HEK293 (cell line): Measurements from ENCODE around the gene IGFBP7.

Source experiments
- GFI1B ChIP-seq: fragments of 450-650 bp; formaldehyde crosslinking; IDR thresholded peaks from 2 replicates; pipeline ENCODE4 v1.5.1; 2016; ENCODE audit warnings: missing biosample characterization, missing genetic modification characterization
- IKZF3 ChIP-seq: fragments of 450-650 bp; IDR thresholded peaks from 2 replicates; pipeline ENCODE4 v1.5.0; 2018; ENCODE audit warnings: missing biosample characterization, mild to moderate bottlenecking, missing genetic modification characterization, moderate library complexity
- KLF8 ChIP-seq: fragments of 450-650 bp; formaldehyde crosslinking; IDR thresholded peaks from 2 replicates; pipeline ENCODE4 v1.5.1; 2016; ENCODE audit warnings: missing biosample characterization, missing genetic modification characterization
- KLF9 ChIP-seq: fragments of 450-650 bp; formaldehyde crosslinking; IDR thresholded peaks from 2 replicates; pipeline ENCODE4 v1.5.1; 2016; ENCODE audit warnings: missing biosample characterization, missing genetic modification characterization, low read depth
- MEIS1 ChIP-seq: sonication (generic); formaldehyde crosslinking; IDR thresholded peaks from 2 replicates; pipeline ENCODE4 v1.8.1; 2022; ENCODE audit warnings: missing genetic modification reagents, mild to moderate bottlenecking, borderline replicate concordance
- MYNN ChIP-seq: fragments of 450-650 bp; formaldehyde crosslinking; IDR thresholded peaks from 2 replicates; pipeline ENCODE4 v1.5.1; 2016; ENCODE audit warnings: missing biosample characterization, missing genetic modification characterization, borderline replicate concordance
- OVOL3 ChIP-seq: fragments of 450-650 bp; formaldehyde crosslinking; IDR thresholded peaks from 2 replicates; pipeline ENCODE4 v1.5.1; 2016; ENCODE audit warnings: missing biosample characterization, missing genetic modification characterization
- RBAK ChIP-seq: fragments of 450-650 bp; formaldehyde crosslinking; IDR thresholded peaks from 2 replicates; pipeline ENCODE4 v1.5.1; 2016; ENCODE audit warnings: missing biosample characterization, missing genetic modification characterization
- SCRT1 ChIP-seq: fragments of 450-650 bp; formaldehyde crosslinking; IDR thresholded peaks from 2 replicates; pipeline ENCODE4 v1.5.1; 2016; ENCODE audit warnings: missing biosample characterization, missing genetic modification characterization, borderline replicate concordance
- SETDB1 ChIP-seq: IDR thresholded peaks from one replicate; pipeline ENCODE4 v1.6.1; 2017; ENCODE audit warnings: mild to moderate bottlenecking, low read length, moderate library complexity, mixed read lengths; ENCODE audit not compliant: insufficient read length
- SP2 ChIP-seq: fragments of 450-650 bp; formaldehyde crosslinking; IDR thresholded peaks from 2 replicates; pipeline ENCODE4 v1.5.1; 2016; ENCODE audit warnings: missing biosample characterization, missing genetic modification characterization
- ZBTB21 ChIP-seq: fragments of 450-650 bp; formaldehyde crosslinking; IDR thresholded peaks from 2 replicates; pipeline ENCODE4 v1.5.1; 2017; ENCODE audit warnings: missing biosample characterization, missing genetic modification characterization
- ZBTB8A ChIP-seq: fragments of 450-650 bp; formaldehyde crosslinking; IDR thresholded peaks from 2 replicates; pipeline ENCODE4 v1.5.1; 2016; ENCODE audit warnings: missing biosample characterization, missing genetic modification characterization
- ZNF138 ChIP-seq: fragments of 450-650 bp; formaldehyde crosslinking; IDR thresholded peaks from 2 replicates; pipeline ENCODE4 v1.5.1; 2016; ENCODE audit warnings: missing biosample characterization, missing genetic modification characterization, borderline replicate concordance
- ZNF146 ChIP-seq: fragments of 450-650 bp; formaldehyde crosslinking; IDR thresholded peaks from 2 replicates; pipeline ENCODE4 v1.5.1; 2016; ENCODE audit warnings: missing biosample characterization, missing genetic modification characterization
- ZNF157 ChIP-seq: fragments of 450-650 bp; formaldehyde crosslinking; IDR thresholded peaks from 2 replicates; pipeline ENCODE4 v1.5.1; 2016; ENCODE audit warnings: missing biosample characterization, missing genetic modification characterization
- ZNF174 ChIP-seq: fragments of 450-650 bp; formaldehyde crosslinking; IDR thresholded peaks from 2 replicates; pipeline ENCODE4 v1.5.0; 2017; ENCODE audit warnings: missing biosample characterization, mild to moderate bottlenecking, missing genetic modification characterization
- ZNF184 ChIP-seq: fragments of 450-650 bp; IDR thresholded peaks from 2 replicates; pipeline ENCODE4 v1.5.1; 2018; ENCODE audit warnings: missing biosample characterization, mild to moderate bottlenecking, missing genetic modification characterization
- ZNF214 ChIP-seq: fragments of 450-650 bp; formaldehyde crosslinking; IDR thresholded peaks from 2 replicates; pipeline ENCODE4 v1.5.1; 2017; ENCODE audit warnings: missing biosample characterization, mild to moderate bottlenecking, missing genetic modification characterization, borderline replicate concordance
- ZNF248 ChIP-seq: fragments of 450-650 bp; formaldehyde crosslinking; IDR thresholded peaks from 2 replicates; pipeline ENCODE4 v1.5.1; 2017; ENCODE audit warnings: missing biosample characterization, missing genetic modification characterization
- ZNF335 ChIP-seq: fragments of 450-650 bp; formaldehyde crosslinking; conservative IDR thresholded peaks from 2 replicates; pipeline ENCODE4 v1.5.1; 2016; ENCODE audit warnings: missing biosample characterization, missing genetic modification characterization
- ZNF341 ChIP-seq: fragments of 450-650 bp; formaldehyde crosslinking; IDR thresholded peaks from 2 replicates; pipeline ENCODE4; 2016; ENCODE audit warnings: low read depth, missing biosample characterization, missing genetic modification characterization
- ZNF423 ChIP-seq: fragments of 450-650 bp; formaldehyde crosslinking; IDR thresholded peaks from 2 replicates; pipeline ENCODE4 v1.5.1; 2016; ENCODE audit warnings: missing biosample characterization, missing genetic modification characterization
- ZNF530 ChIP-seq: fragments of 450-650 bp; formaldehyde crosslinking; IDR thresholded peaks from 2 replicates; pipeline ENCODE4 v1.5.1; 2016; ENCODE audit warnings: low read depth, missing biosample characterization, missing genetic modification characterization
- ZNF585B ChIP-seq: fragments of 450-650 bp; formaldehyde crosslinking; IDR thresholded peaks from 2 replicates; pipeline ENCODE4 v1.5.1; 2016; ENCODE audit warnings: missing biosample characterization, missing genetic modification characterization
- ZNF658 ChIP-seq: fragments of 450-650 bp; formaldehyde crosslinking; IDR thresholded peaks from 2 replicates; pipeline ENCODE4; 2016; ENCODE audit warnings: missing biosample characterization, missing genetic modification characterization
- ZNF747 ChIP-seq: fragments of 450-650 bp; formaldehyde crosslinking; IDR thresholded peaks from 2 replicates; pipeline ENCODE4 v1.5.1; 2016; ENCODE audit warnings: missing biosample characterization, missing genetic modification characterization
- ZNF76 ChIP-seq: fragments of 450-650 bp; formaldehyde crosslinking; IDR thresholded peaks from 2 replicates; pipeline ENCODE4; 2016; ENCODE audit warnings: low read depth, missing biosample characterization, missing genetic modification characterization, borderline replicate concordance
- ZNF776 ChIP-seq: fragments of 450-650 bp; formaldehyde crosslinking; IDR thresholded peaks from 2 replicates; pipeline ENCODE4 v1.5.0; 2017; ENCODE audit warnings: missing biosample characterization, missing genetic modification characterization, borderline replicate concordance
- ZNF785 ChIP-seq: fragments of 450-650 bp; formaldehyde crosslinking; IDR thresholded peaks from 2 replicates; pipeline ENCODE4 v1.5.1; 2016; ENCODE audit warnings: missing biosample characterization, missing genetic modification characterization
- ZNF830 ChIP-seq: fragments of 450-650 bp; IDR thresholded peaks from 2 replicates; pipeline ENCODE4 v1.5.0; 2018; ENCODE audit warnings: missing biosample characterization, missing genetic modification characterization, low read depth, mild to moderate bottlenecking, moderate library complexity
- TF ChIP-seq, protein P1 (sequence below): fragments of 450-650 bp; formaldehyde crosslinking; IDR thresholded peaks from 2 replicates; pipeline ENCODE4 v1.5.0; 2017; ENCODE audit warnings: missing biosample characterization, missing genetic modification characterization, borderline replicate concordance
- TF ChIP-seq, protein P2 (sequence below): fragments of 450-650 bp; formaldehyde crosslinking; IDR thresholded peaks from 2 replicates; pipeline ENCODE4 v1.5.1; 2016; ENCODE audit warnings: missing biosample characterization, missing genetic modification characterization
- TF ChIP-seq, protein P3 (sequence below): fragments of 450-650 bp; formaldehyde crosslinking; IDR thresholded peaks from 2 replicates; pipeline ENCODE4 v1.5.1; 2016; ENCODE audit warnings: missing biosample characterization, missing genetic modification characterization
- TF ChIP-seq, protein P4 (sequence below): fragments of 450-650 bp; formaldehyde crosslinking; IDR thresholded peaks from 2 replicates; pipeline ENCODE4 v1.5.1; 2016; ENCODE audit warnings: missing biosample characterization, missing genetic modification characterization

Gene IGFBP7

DNA sequence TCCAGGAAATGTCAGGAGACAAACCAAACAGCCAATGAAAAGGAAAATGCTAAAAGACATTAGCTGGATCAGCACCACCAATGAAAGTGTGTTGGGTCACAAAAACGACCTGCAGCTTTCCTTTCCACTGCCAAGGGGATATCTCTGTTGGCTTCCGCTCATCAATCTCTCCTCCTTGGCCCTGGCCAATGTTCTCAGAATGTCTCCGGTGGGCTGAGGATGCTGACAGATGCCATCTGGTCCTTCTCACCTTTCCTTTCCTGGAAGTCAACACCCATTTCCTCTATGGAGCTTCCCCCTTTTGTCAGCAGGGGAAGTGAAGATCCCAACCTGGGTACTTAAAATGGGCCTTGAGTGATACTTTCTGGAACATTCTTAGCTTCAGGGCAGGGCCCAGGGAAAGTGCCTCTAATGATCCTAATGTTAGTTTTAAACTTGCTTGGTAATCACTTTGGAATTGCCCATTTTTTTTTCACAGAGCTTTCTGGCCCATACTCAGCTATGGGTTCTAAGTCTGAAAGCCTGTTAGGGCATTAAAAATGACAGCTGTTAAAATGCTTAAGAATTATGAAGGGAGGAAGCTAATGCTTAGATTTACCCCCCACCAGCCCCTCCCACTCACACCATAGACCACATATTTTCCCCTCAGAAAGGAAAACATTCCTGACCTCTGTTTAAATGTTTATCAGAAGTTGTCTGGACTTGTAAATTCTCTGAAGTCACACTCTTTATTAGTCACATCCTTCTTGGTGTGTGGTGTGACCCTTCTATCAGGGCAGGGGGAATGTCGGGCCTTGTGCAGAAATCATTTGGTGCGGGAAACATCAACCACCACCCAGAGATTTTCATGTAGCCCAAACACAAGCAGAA is 29.2 kb downstream of the IGFBP7 start (continued):
- no peak for TF ChIP-seq ZNF747 (tag by site-specific recombination)
- TF ChIP-seq OVOL3 (tag by site-specific recombination) = no peak
- no peak for TF ChIP-seq ZNF248
- TF ChIP-seq ZNF776 (tag by site-specific recombination) = no peak
- TF ChIP-seq, protein P1, sequence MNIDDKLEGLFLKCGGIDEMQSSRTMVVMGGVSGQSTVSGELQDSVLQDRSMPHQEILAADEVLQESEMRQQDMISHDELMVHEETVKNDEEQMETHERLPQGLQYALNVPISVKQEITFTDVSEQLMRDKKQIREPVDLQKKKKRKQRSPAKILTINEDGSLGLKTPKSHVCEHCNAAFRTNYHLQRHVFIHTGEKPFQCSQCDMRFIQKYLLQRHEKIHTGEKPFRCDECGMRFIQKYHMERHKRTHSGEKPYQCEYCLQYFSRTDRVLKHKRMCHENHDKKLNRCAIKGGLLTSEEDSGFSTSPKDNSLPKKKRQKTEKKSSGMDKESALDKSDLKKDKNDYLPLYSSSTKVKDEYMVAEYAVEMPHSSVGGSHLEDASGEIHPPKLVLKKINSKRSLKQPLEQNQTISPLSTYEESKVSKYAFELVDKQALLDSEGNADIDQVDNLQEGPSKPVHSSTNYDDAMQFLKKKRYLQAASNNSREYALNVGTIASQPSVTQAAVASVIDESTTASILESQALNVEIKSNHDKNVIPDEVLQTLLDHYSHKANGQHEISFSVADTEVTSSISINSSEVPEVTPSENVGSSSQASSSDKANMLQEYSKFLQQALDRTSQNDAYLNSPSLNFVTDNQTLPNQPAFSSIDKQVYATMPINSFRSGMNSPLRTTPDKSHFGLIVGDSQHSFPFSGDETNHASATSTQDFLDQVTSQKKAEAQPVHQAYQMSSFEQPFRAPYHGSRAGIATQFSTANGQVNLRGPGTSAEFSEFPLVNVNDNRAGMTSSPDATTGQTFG (tag by site-specific recombination) = no peak
- TF ChIP-seq ZNF76 (tag by site-specific recombination) = no peak
- TF ChIP-seq KLF9 (tag by site-specific recombination) = 0 out of 2 replicates have a peak, but pooled peaks have one; percentile 29
- no peak for TF ChIP-seq ZNF157 (tag by site-specific recombination)
- no peak for TF ChIP-seq ZNF585B (tag by site-specific recombination)
- TF ChIP-seq ZNF335 (tag by site-specific recombination) = no peak
- TF ChIP-seq ZNF214 (tag by site-specific recombination) = no peak
- no peak for TF ChIP-seq KLF8 (tag by site-specific recombination)
- TF ChIP-seq ZNF138 = no peak
- TF ChIP-seq SETDB1 = no peak
- no peak for TF ChIP-seq MEIS1 (CRISPR knock-in tag)
- TF ChIP-seq ZNF785 (tag by site-specific recombination) = no peak
- TF ChIP-seq ZNF658 (tag by site-specific recombination) = no peak
- TF ChIP-seq SP2 (tag by site-specific recombination) = no peak
- TF ChIP-seq GFI1B (tag by site-specific recombination) = peak; percentile 31; the same call in 1 of the 2 replicates
- TF ChIP-seq IKZF3 (tag by site-specific recombination) = no peak
- TF ChIP-seq ZNF146 (tag by site-specific recombination) = no peak
- TF ChIP-seq RBAK = no peak
- no peak for TF ChIP-seq SCRT1 (tag by site-specific recombination)
- no peak for TF ChIP-seq ZBTB8A (tag by site-specific recombination)
- no peak for TF ChIP-seq ZNF830 (tag by site-specific recombination)
- TF ChIP-seq ZNF341 = no peak
- no peak for TF ChIP-seq MYNN (tag by site-specific recombination)
- TF ChIP-seq ZNF530 (tag by site-specific recombination) = no peak
- TF ChIP-seq ZNF423 (tag by site-specific recombination) = no peak
- TF ChIP-seq, protein P2, sequence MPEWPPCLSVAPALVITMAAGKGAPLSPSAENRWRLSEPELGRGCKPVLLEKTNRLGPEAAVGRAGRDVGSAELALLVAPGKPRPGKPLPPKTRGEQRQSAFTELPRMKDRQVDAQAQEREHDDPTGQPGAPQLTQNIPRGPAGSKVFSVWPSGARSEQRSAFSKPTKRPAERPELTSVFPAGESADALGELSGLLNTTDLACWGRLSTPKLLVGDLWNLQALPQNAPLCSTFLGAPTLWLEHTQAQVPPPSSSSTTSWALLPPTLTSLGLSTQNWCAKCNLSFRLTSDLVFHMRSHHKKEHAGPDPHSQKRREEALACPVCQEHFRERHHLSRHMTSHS (tag by site-specific recombination) = no peak
- no peak for TF ChIP-seq ZNF184 (tag by site-specific recombination)
- TF ChIP-seq, protein P3, sequence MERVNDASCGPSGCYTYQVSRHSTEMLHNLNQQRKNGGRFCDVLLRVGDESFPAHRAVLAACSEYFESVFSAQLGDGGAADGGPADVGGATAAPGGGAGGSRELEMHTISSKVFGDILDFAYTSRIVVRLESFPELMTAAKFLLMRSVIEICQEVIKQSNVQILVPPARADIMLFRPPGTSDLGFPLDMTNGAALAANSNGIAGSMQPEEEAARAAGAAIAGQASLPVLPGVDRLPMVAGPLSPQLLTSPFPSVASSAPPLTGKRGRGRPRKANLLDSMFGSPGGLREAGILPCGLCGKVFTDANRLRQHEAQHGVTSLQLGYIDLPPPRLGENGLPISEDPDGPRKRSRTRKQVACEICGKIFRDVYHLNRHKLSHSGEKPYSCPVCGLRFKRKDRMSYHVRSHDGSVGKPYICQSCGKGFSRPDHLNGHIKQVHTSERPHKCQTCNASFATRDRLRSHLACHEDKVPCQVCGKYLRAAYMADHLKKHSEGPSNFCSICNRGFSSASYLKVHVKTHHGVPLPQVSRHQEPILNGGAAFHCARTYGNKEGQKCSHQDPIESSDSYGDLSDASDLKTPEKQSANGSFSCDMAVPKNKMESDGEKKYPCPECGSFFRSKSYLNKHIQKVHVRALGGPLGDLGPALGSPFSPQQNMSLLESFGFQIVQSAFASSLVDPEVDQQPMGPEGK = no peak
- no peak for TF ChIP-seq ZNF174
- TF ChIP-seq ZBTB21 (tag by site-specific recombination) = no peak
- TF ChIP-seq, protein P4, sequence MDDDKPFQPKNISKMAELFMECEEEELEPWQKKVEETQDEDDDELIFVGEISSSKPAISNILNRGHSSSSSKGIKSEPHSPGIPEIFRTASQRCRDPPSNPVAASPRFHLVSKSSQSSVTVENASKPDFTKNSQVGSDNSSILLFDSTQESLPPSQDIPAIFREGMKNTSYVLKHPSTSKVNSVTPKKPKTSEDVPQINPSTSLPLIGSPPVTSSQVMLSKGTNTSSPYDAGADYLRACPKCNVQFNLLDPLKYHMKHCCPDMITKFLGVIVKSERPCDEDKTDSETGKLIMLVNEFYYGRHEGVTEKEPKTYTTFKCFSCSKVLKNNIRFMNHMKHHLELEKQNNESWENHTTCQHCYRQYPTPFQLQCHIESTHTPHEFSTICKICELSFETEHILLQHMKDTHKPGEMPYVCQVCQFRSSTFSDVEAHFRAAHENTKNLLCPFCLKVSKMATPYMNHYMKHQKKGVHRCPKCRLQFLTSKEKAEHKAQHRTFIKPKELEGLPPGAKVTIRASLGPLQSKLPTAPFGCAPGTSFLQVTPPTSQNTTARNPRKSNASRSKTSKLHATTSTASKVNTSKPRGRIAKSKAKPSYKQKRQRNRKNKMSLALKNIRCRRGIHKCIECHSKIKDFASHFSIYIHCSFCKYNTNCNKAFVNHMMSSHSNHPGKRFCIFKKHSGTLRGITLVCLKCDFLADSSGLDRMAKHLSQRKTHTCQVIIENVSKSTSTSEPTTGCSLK (tag by site-specific recombination) = no peak
